GM13977 (cell line): ENCODE data around the gene SYNDIG1.

ENCODE experiments used
- DNase-seq: peaks from one replicate; pipeline ENCODE4 v3.0.0; 2012; ENCODE audit warnings: low spot score
- in situ Hi-C: fragments of 300-500 bp; cut with MboI; formaldehyde crosslinking; loops from one replicate; pipeline ENCODE4 v1.12.0; 2022; ENCODE audit warnings: low sequenced_read_pairs, low pct_unique_long_range_greater_than_20kb, mixed read lengths, inconsistent platforms; ENCODE audit not compliant: unreplicated experiment
- TF ChIP-seq, protein P1 (sequence below): IDR thresholded peaks from 2 replicates; pipeline ENCODE4 v1.5.1; 2012; ENCODE audit warnings: mild to moderate bottlenecking, control low read depth; ENCODE audit not compliant: insufficient read depth; ENCODE audit errors: extremely low read depth, missing control alignments

SYNDIG1 gene

DNA sequence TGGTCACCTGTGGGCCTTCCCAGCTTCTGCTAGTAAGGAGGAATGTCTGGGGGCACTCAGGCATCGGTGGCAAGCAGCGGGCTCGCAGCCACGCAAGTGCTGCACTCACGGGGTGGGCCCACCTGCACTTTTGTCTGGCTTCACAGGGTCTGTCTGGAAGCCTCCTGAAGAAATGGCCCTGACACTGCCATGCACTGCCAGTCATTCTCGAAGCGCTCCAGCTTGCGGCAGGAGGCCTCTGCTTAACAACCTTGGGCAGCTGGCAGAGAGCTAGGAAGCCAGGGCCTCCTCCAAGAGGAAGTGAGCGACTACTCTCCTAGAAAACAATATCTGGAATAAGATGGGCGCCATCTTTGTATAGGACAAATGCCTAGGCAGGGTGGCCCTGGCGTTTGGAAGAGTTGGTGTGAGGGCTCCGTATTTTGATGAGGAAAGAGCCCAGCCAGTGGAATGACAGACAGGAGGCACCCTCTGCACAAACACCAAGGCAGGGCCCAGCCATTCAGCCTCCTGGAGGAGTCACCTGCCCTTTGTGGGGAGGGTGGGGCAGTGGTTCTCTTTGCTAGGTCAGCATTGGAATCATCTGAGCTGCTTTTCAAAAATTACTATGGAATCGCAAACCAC is 113.9 kb downstream of the SYNDIG1 start:
- in situ Hi-C loops: no loop called here
- no peak for DNase-seq
- TF ChIP-seq, protein P1, sequence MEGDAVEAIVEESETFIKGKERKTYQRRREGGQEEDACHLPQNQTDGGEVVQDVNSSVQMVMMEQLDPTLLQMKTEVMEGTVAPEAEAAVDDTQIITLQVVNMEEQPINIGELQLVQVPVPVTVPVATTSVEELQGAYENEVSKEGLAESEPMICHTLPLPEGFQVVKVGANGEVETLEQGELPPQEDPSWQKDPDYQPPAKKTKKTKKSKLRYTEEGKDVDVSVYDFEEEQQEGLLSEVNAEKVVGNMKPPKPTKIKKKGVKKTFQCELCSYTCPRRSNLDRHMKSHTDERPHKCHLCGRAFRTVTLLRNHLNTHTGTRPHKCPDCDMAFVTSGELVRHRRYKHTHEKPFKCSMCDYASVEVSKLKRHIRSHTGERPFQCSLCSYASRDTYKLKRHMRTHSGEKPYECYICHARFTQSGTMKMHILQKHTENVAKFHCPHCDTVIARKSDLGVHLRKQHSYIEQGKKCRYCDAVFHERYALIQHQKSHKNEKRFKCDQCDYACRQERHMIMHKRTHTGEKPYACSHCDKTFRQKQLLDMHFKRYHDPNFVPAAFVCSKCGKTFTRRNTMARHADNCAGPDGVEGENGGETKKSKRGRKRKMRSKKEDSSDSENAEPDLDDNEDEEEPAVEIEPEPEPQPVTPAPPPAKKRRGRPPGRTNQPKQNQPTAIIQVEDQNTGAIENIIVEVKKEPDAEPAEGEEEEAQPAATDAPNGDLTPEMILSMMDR: no peak

DNA sequence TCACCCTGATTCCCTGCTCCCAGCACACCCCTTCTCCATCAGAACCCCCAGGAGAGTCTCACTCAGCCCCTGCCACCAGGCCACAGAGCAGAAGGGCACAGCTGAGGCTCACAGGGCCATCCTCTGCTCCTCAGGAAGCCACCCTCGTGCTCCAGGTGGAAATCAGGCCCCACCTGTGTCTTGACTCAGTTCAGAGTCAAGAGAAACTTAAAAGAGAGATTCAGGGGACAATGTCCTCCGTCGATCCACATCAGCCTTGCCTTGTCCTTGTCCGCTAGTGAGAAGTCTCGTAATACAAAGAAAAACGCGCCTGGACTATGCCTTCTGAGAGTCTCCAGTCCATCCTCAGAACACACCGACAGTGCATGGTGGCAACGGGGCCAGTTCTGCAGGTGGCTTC is 114.6 kb downstream of the SYNDIG1 start:
- in situ Hi-C loops: no loop called here
- TF ChIP-seq, protein P1: no peak
- DNase-seq: no peak

DNA sequence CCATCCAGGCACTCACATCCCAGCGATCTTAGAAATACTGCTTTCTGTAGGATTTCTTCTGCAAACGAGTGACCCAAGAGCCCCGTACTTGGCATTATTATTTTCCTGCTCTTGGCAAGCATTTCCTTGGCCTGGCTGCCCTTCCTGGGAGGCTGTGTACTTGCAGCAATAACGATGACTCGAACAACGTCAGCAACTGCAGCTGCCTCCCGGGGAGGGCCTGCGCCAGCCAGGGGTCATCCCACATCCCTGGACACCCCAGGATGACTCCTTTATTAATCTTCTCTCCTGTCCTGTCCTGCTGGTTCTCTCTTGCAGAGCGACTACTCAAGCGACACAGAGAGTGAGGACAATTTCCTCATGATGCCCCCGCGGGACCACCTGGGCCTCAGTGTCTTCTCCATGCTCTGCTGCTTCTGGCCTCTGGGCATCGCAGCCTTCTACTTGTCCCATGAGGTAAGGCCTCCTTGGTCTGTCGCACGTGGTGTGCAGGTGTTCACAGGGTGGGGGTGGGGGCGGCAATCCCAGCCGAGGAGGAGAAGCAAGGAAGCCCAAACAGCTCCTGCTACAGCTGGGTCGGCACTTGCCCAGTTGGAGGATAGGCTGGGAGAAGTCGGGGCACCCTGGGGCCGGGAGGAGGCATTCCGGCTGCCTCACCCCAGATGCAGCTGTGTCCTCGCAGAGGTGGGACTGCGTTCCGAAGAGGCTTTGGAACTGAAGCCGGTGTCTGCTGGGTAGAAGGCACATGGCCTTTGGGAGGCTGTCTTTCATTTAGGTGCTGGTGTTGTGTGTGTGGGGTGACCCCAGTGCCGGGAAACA is 115.3 kb downstream of the SYNDIG1 start:
- no peak for DNase-seq
- in situ Hi-C loops: no loop called here
- TF ChIP-seq, protein P1: no peak

DNA sequence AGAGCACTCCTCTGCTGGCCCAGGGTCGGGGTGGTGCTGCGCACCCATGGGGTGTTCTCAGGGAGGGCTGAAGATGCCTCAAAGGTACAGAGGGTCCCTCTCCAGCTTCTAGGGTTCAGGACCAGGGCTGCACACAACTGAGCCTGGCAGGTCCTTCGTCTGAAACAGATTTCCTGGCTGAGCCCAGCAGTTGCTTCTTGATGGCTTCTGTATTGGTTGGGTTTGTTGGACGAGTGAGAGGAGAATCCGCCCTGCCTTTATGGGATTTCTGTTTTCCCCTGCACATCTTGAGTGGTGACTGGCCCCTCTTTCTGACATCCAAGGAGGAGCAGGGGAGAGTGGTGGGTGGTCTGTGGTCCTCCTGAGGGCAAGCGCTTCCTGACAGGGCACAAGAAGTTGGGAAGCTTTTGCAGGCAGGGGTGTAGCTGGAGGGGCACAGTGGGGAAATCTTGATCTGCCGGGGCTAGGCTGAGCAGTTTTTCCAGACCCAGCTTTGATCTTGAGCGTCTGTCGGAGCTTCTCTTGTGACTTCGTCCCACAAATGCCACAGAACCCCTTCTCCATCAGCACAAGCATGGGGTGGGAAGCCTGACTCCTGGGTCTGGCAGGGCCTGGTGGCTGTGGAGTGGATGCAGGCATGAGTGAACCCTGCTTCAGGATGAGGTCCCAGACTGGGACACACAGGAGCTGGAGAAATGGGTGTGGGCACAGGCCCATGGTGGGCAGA is 116.5 kb downstream of the SYNDIG1 start:
- TF ChIP-seq, protein P1: no peak
- in situ Hi-C loops: no loop called here
- no peak for DNase-seq

DNA sequence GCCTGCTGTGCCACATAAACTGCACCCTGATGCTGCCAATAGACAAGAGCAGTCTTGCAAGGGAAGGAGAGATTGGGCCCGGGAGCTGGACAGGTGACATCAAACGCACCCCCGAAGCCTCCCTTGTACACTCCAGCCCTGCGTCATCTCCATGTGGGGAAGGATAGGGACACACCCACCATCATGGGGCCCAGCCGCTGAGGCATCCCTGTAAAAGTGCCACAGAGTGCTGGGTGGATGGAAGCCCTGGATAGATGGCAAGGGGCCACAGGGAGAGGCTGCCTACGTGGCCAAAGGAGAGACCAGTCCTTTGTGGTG is 117.1 kb downstream of the SYNDIG1 start:
- in situ Hi-C loops: no loop called here
- no peak for DNase-seq
- TF ChIP-seq, protein P1: no peak

DNA sequence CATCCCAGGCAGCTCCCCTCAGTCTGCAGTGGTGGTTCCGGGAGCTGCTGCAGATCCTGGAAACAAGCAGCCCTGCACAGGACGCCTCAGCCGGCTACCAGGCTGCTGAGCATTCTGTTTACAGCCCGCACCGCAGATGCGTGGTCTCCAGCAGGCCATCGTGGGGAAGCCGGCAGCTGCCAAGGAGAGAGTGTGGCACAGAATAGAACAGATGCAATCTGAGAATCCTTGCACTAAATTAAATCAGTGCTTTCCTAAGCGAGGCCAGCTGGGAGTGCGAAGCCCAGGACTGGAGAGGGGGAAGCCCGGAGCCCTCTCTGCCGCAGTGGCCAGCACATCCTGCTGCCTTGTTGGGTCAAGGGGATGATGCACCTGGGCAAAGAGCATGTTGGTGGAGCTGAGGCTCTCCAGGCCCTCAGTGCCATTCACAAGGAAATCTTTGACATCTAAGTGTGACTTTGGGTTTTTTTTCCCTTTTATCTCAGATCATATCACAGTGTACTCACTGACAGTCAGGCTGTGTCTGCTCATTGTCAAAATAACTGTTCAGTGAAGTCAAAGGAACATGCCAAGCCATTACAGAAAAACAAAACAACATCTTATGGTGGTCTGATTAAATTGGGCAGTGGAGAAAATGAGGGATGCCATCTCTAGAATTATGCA is 118.1 kb downstream of the SYNDIG1 start:
- in situ Hi-C loops: no loop called here
- DNase-seq: no peak
- TF ChIP-seq, protein P1: no peak
